Chondrocyte (in vitro differentiated cells): ENCODE data around the gene DENND5B. TPM values are rescaled to one million over a fixed set of nuclear protein-coding genes. Genes with fewer than 3 reads are reported as not detected.
A peak's percentile ranks its signal among the peaks of the same experiment; 100 is the strongest.
"Not testable (repeated sequence)": the region's sequence is repeated elsewhere in the genome, so short reads cannot be mapped to it uniquely, and the experiment has no call there.

Experiments
- DNase-seq: peaks from one replicate; pipeline ENCODE4 v3.0.0; 2021; ENCODE audit warnings: mixed read lengths, low spot score
- H3K27ac Mint-ChIP-seq: one replicate; pipeline ENCODE4 v1.8.0; 2021; ENCODE audit warnings: mild to moderate bottlenecking, moderate library complexity, mixed read lengths; ENCODE audit not compliant: unreplicated experiment
- H3K27me3 Mint-ChIP-seq: 2 replicates; pipeline ENCODE4 v1.8.0; 2021; ENCODE audit warnings: low read depth, mixed read lengths
- H3K36me3 Mint-ChIP-seq: 2 replicates; pipeline ENCODE4 v1.8.0; 2021; ENCODE audit warnings: low read depth, mixed read lengths
- H3K4me1 Mint-ChIP-seq: 2 replicates; pipeline ENCODE4 v1.8.0; 2021; ENCODE audit warnings: low read depth, mild to moderate bottlenecking, mixed read lengths
- H3K4me3 Mint-ChIP-seq: one replicate; pipeline ENCODE4 v1.8.0; 2021; ENCODE audit warnings: mild to moderate bottlenecking, moderate library complexity, mixed read lengths; ENCODE audit not compliant: unreplicated experiment
- H3K9me3 Mint-ChIP-seq: 2 replicates; pipeline ENCODE4 v1.8.0; 2021; ENCODE audit warnings: low read depth, mixed read lengths
- CTCF ChIP-seq: fragments of 200-600 bp; sonication (generic); IDR thresholded peaks from 2 replicates; pipeline ENCODE4 v1.5.0; 2021; ENCODE audit warnings: antibody characterized with exemption, mild to moderate bottlenecking, moderate library complexity
- total RNA-seq: library from RNA; stranded (reverse); gene quantifications from 3 replicates; pipeline ENCODE4 v1.2.1, GENCODE V29; 2021

The DENND5B gene
- total RNA-seq, 1 donor from 2014 or later = 14.1 TPM

- Mint-ChIP-seq H3K27me3 (no peaks in the 10 kb centered on the region), H3K27ac (no peak overlapping the region), H3K4me1 (peaks cover 3% of the 10 kb centered on the region), H3K9me3 (no peaks in the 10 kb centered on the region), H3K4me3 (no peak overlapping the region), H3K36me3 (peaks cover 9% of the 10 kb centered on the region)
- no peak for DNase-seq
- no peak for TF ChIP-seq CTCF
Observed at GRCh38 chr12:31408763-31409162, 182.2 kb downstream of the DENND5B start.

- no peaks in the 10 kb centered on the region for H3K27me3 Mint-ChIP-seq
- DNase-seq = no peak
- H3K36me3 Mint-ChIP-seq = peaks cover 4% of the 10 kb centered on the region
- no peak for TF ChIP-seq CTCF
- H3K4me1 Mint-ChIP-seq = peaks cover 8% of the 10 kb centered on the region
- H3K4me3 Mint-ChIP-seq = no peak overlapping the region
- no peak overlapping the region for H3K27ac Mint-ChIP-seq
- no peaks in the 10 kb centered on the region for H3K9me3 Mint-ChIP-seq
Observed at GRCh38 chr12:31407562-31407961, 183.4 kb downstream of the DENND5B start.

- H3K27ac Mint-ChIP-seq = no peak overlapping the region
- H3K4me1 Mint-ChIP-seq = peaks cover 8% of the 10 kb centered on the region
- no peak for DNase-seq
Observed at GRCh38 chr12:31406345-31406744, 184.6 kb downstream of the DENND5B start.

GRCh38 chr12:31405021-31405420 lies 185.9 kb downstream of the DENND5B start:
- H3K4me3 Mint-ChIP-seq = no peak overlapping the region
- no peaks in the 10 kb centered on the region for H3K9me3 Mint-ChIP-seq
- no peaks in the 10 kb centered on the region for H3K27me3 Mint-ChIP-seq
- DNase-seq = no peak
- TF ChIP-seq CTCF = no peak
- peaks cover 4% of the 10 kb centered on the region for H3K36me3 Mint-ChIP-seq
- H3K27ac Mint-ChIP-seq = no peak overlapping the region
- peaks cover 8% of the 10 kb centered on the region for H3K4me1 Mint-ChIP-seq

More at GRCh38 chr12:31406345-31406744, 184.6 kb downstream of the DENND5B start:
- H3K9me3 Mint-ChIP-seq = no peaks in the 10 kb centered on the region
- H3K27me3 Mint-ChIP-seq = no peaks in the 10 kb centered on the region
- H3K4me3 Mint-ChIP-seq = no peak overlapping the region
- peaks cover 4% of the 10 kb centered on the region for H3K36me3 Mint-ChIP-seq
- TF ChIP-seq CTCF = no peak

- H3K27me3 Mint-ChIP-seq, DNase-seq, H3K36me3 Mint-ChIP-seq, H3K4me1 Mint-ChIP-seq, H3K9me3 Mint-ChIP-seq: not testable (repeated sequence)
- peak overlapping the region; percentile 81 for H3K27ac Mint-ChIP-seq
- H3K4me3 Mint-ChIP-seq = peak overlapping the region; percentile 57
- peak; percentile 99 for TF ChIP-seq CTCF
Observed at GRCh38 chr12:31403099-31403607, 187.8 kb downstream of the DENND5B start.
